AG04449 (cell line): Measurements from ENCODE around the gene ATP6V0E2.
A peak's percentile ranks its signal among the peaks of the same experiment; 100 is the strongest.

Experiments
- CTCF ChIA-PET: fragments of 350-600 bp; formaldehyde crosslinking; extraction: SDS; loops from one replicate; lab custom pipeline; 2021; ENCODE audit warnings: antibody characterized with exemption; lab: Yijun Ruan, JAX
- POLR2A ChIA-PET: fragments of 400-600, 350-600 bp; formaldehyde crosslinking; extraction: SDS; loops from one replicate; lab custom pipeline; 2020; ENCODE audit warnings: antibody characterized with exemption, inconsistent platforms; lab: Yijun Ruan, JAX
- DNase-seq: peaks from one replicate; pipeline ENCODE4 v3.0.0-alpha.2; 2010; ENCODE audit warnings: low read depth, low spot score
- H3K4me3 ChIP-seq: 2 replicates; pipeline ENCODE4 v1.5.1; 2011; ENCODE audit warnings: low read depth, mild to moderate bottlenecking, control low read depth, low read length
- CTCF ChIP-seq: IDR thresholded peaks from one replicate; pipeline ENCODE4 v1.5.1; 2011; ENCODE audit warnings: mild to moderate bottlenecking, moderate library complexity, low read length, control low read depth, inconsistent platforms; ENCODE audit not compliant: insufficient read depth; ENCODE audit errors: missing control alignments

Gene ATP6V0E2

GRCh38 chr7:149869291-149869650 is 4.5 kb upstream of the ATP6V0E2 start:
- POLR2A ChIA-PET = no interaction called here
- DNase-seq = no peak
- H3K4me3 ChIP-seq = no peak overlapping the region
- CTCF ChIA-PET = no interaction called here
- TF ChIP-seq CTCF = no peak

GRCh38 chr7:149869867-149870266 is 3.9 kb upstream of the ATP6V0E2 start:
- ChIA-PET CTCF (no interaction called here), POLR2A (no interaction called here)
- H3K4me3 ChIP-seq = no peak overlapping the region
- no peak for TF ChIP-seq CTCF
- no peak for DNase-seq

- no peak overlapping the region for H3K4me3 ChIP-seq
- TF ChIP-seq CTCF = no peak
- no peak for DNase-seq
- CTCF ChIA-PET = interaction anchor here (1.2 kb wide), 1 partner anchor 15 kb away, joined by 3 read pairs; no protein-coding TSS in a partner anchor
- POLR2A ChIA-PET = no interaction called here
These were observed 3.5 kb upstream of the ATP6V0E2 start for GRCh38 chr7:149870274-149870673.

- H3K4me3 ChIP-seq = no peak overlapping the region
- DNase-seq = no peak
- TF ChIP-seq CTCF = no peak
- ChIA-PET CTCF (interaction anchor here (1.2 kb wide), 1 partner anchor 15 kb away, joined by 3 read pairs; no protein-coding TSS in a partner anchor), POLR2A (no interaction called here)
These were observed 2.9 kb upstream of the ATP6V0E2 start for GRCh38 chr7:149870701-149871483.

- DNase-seq = no peak
- ChIA-PET POLR2A (no interaction called here), CTCF (interaction anchor here (0.8 to 1.2 kb wide), 2 partner anchors 13 to 14 kb away, joined by 3 read pairs; no protein-coding TSS in a partner anchor)
- TF ChIP-seq CTCF = no peak
- H3K4me3 ChIP-seq = no peak overlapping the region
These were observed 2.2 kb upstream of the ATP6V0E2 start for GRCh38 chr7:149871576-149871975.

GRCh38 chr7:149872419-149873073 is 1.2 kb upstream of the ATP6V0E2 start:
- peak; percentile 36 for TF ChIP-seq CTCF
- ChIA-PET CTCF (no interaction called here), POLR2A (no interaction called here)
- H3K4me3 ChIP-seq = peak overlapping the region; percentile 78
- DNase-seq = peak; percentile 40
